ENCODE measurements around the gene UBAC2. TPM values are rescaled to one million over a fixed set of nuclear protein-coding genes. Genes with fewer than 3 reads are reported as not detected.

The UBAC2 gene
- total and polyA plus RNA-seq, 2 donors (not counting 3 experiments of a cell fraction or from before 2014, with no cell fraction given): 45.7 to 54.4 TPM

DNA sequence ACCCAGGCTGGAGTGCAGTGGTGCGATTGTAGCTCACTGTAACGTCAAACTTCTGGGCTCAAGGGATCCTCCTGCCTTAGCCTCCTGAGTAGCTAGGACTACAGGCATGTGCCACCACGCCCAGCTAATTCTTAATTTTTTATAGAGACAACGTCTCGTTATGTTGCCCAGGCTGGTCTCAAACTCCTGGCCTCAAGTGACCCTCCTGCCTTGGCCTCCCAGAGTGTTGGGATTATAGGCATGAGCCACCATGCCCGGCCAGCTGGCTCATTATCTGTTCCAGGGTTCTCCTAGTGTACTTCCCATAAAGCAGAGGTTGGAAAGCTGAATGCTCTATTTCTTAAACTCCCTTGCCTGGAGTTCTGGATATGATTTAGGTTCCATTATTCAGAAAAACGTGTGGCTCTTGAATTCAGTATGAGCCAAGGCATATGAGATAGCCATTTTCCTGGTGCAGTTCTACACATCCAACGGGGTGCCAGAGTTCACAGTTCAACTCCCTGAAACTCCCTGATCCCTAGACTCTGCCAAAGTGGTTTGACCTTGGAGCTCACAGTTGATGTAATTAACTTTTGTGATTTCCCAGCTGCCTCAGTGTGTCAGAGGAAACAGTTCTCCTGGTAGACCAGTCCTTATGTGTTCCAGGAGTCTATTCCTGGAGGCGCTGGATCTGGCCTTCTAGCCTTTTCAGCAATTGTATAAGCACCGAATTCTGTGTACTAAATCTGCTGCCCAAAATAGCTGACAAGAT, 85.0 kb downstream of the UBAC2 start:
- no TSS peak for BruUV-seq (replicated peaks)
- Histone ChIP-seq H3K9me3 (replicated peaks; ENCODE audit: control insufficient read depth, insufficient read depth, low read length) (no peaks in the 10 kb centered on the region), H3K4me3 (replicated peaks in 1 of 3; ENCODE audit: insufficient read depth in 1 of 3, low read depth in 1 of 3, low read length in 3 of 3) (no peak overlapping the region), H3K9ac (replicated peaks; ENCODE audit: extremely low read depth, insufficient read depth, low read length) (no peak overlapping the region), H3K4me2 (ENCODE audit: insufficient read depth, low read length) (no peak overlapping the region), H3K36me3 (ENCODE audit: control insufficient read depth in 2 of 2, extremely low read depth in 1 of 2, insufficient read depth in 2 of 2, low read length in 2 of 2) (no peaks in the 10 kb centered on the region), H3K27me3 (ENCODE audit: control insufficient read depth in 2 of 2, insufficient read depth in 2 of 2, low read length in 2 of 2) (no peaks in the 10 kb centered on the region), H3K4me1 (ENCODE audit: control insufficient read depth, extremely low read depth, insufficient read depth, low read length) (no peaks in the 10 kb centered on the region), H3K9me1 (replicated peaks; ENCODE audit: control insufficient read depth, extremely low read depth, insufficient read depth, low read length) (no peaks in the 10 kb centered on the region), H3K79me2 (ENCODE audit: control insufficient read depth, insufficient read depth, low read length) (no peaks in the 10 kb centered on the region), H2AFZ (ENCODE audit: low read depth, low read length) (no peak overlapping the region), H4K20me1 (replicated peaks; ENCODE audit: control insufficient read depth, extremely low read depth, insufficient read depth, low read length) (no peaks in the 10 kb centered on the region), H3K27ac (ENCODE audit: insufficient read depth, low read depth, low read length) (no peak overlapping the region)
- DNase-seq (ENCODE audit: low read depth, low spot score) (no peak), FAIRE-seq (no peak)
- dilution Hi-C loops (cut with MboI; ENCODE audit: extremely low pct_ligation_motif_present, low sequenced_read_pairs): no loop called here
- POLR2A ChIA-PET: interaction anchor here (0.6 kb wide), 1 partner anchor 142 kb away, joined by 5 read pairs; no protein-coding TSS in a partner anchor
- TF ChIP-seq POLR2A (IDR thresholded peaks at IDR 0.05; ENCODE audit: low read depth, low read length): no peak
- TF ChIP-seq MAX (IDR thresholded peaks at IDR 0.05; ENCODE audit: insufficient read depth, insufficient read length): no peak
- TF ChIP-seq EZH2 (IDR thresholded peaks at IDR 0.05; ENCODE audit: borderline replicate concordance, low read depth, low read length, severe bottlenecking): no peak
- no peak for TF ChIP-seq JUN (IDR thresholded peaks at IDR 0.05; ENCODE audit: borderline replicate concordance, insufficient read depth, insufficient read length, low read depth)
- CTCF ChIA-PET: interaction anchor here (0.8 to 1.8 kb wide), 5 partner anchors 10 to 220 kb away, joined by 3 to 9 read pairs (median 4); no protein-coding TSS in a partner anchor
- intact Hi-C loops (cut with micrococcal nuclease): no loop called here

GRCh38 chr13:99287551-99287950, 86.9 kb downstream of the UBAC2 start:
- no peak overlapping the region for H3K9ac ChIP-seq (replicated peaks; ENCODE audit: extremely low read depth, insufficient read depth, low read length)
- ChIA-PET CTCF (interaction anchor here (1.6 kb wide), 1 partner anchor 111 kb away, joined by 4 read pairs; no protein-coding TSS in a partner anchor), POLR2A (no interaction called here)
- no peak overlapping the region for H3K4me3 ChIP-seq (replicated peaks in 1 of 3; ENCODE audit: insufficient read depth in 1 of 3, low read depth in 1 of 3, low read length in 3 of 3)
- intact Hi-C loops (cut with micrococcal nuclease): no loop called here
- H3K9me3 ChIP-seq (replicated peaks; ENCODE audit: control insufficient read depth, insufficient read depth, low read length): no peaks in the 10 kb centered on the region
- FAIRE-seq: no peak
- H3K36me3 ChIP-seq (ENCODE audit: control insufficient read depth in 2 of 2, extremely low read depth in 1 of 2, insufficient read depth in 2 of 2, low read length in 2 of 2): no peaks in the 10 kb centered on the region
- H3K27me3 ChIP-seq (ENCODE audit: control insufficient read depth in 2 of 2, insufficient read depth in 2 of 2, low read length in 2 of 2): no peaks in the 10 kb centered on the region
- H3K4me1 ChIP-seq (ENCODE audit: control insufficient read depth, extremely low read depth, insufficient read depth, low read length): no peaks in the 10 kb centered on the region
- no peak overlapping the region for H2AFZ ChIP-seq (ENCODE audit: low read depth, low read length)
- no peaks in the 10 kb centered on the region for H3K79me2 ChIP-seq (ENCODE audit: control insufficient read depth, insufficient read depth, low read length)
- H3K9me1 ChIP-seq (replicated peaks; ENCODE audit: control insufficient read depth, extremely low read depth, insufficient read depth, low read length): no peaks in the 10 kb centered on the region
- H4K20me1 ChIP-seq (replicated peaks; ENCODE audit: control insufficient read depth, extremely low read depth, insufficient read depth, low read length): no peaks in the 10 kb centered on the region
- dilution Hi-C loops (cut with MboI; ENCODE audit: extremely low pct_ligation_motif_present, low sequenced_read_pairs): no loop called here
- BruUV-seq (replicated peaks): no TSS peak
- H3K27ac ChIP-seq (ENCODE audit: insufficient read depth, low read depth, low read length): no peak overlapping the region
- no peak overlapping the region for H3K4me2 ChIP-seq (ENCODE audit: insufficient read depth, low read length)
- DNase-seq (ENCODE audit: low read depth, low spot score): no peak
- TF ChIP-seq JUN (IDR thresholded peaks at IDR 0.05; ENCODE audit: borderline replicate concordance, insufficient read depth, insufficient read length, low read depth): no peak
- TF ChIP-seq POLR2A (IDR thresholded peaks at IDR 0.05; ENCODE audit: low read depth, low read length): no peak
- TF ChIP-seq EZH2 (IDR thresholded peaks at IDR 0.05; ENCODE audit: borderline replicate concordance, low read depth, low read length, severe bottlenecking): no peak
- no peak for TF ChIP-seq GATA2 (IDR thresholded peaks at IDR 0.05; ENCODE audit: insufficient read depth, insufficient read length, low read depth, low read length)
